ENCODE measurements around the gene VPS13A.

DNA sequence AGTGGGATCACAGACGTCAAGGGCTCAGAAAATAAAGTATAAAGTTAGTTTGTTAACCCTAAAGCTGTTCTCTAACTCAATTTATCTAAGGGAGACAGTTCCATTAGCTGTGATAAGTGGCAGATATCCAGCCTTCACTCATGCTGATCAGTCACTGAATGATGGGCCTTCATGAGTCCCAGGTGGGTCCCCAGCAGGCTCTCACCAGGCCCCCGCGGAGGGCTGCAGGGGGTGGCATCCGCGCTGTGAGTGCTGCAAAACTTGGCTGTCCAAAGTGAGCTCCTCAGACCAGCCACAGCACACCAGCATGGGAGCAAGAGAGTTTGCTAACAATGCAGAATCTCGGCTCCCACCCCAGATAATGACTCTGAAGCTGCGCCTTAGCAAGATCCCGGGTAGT, 283.6 kb downstream of the VPS13A start:
- TF ChIP-seq POLR2A (IDR thresholded peaks at IDR 0.05) (no peak), CTCF (IDR thresholded peaks at IDR 0.05 in 8 of 11, conservative IDR thresholded peaks at IDR 0.05 in 3 of 11) (no peak)
